GM18870 (cell line): Measurements from ENCODE around the gene BCL2L1.

Experiments used
- ATAC-seq: cut with Tn5 transposase; IDR thresholded peaks from one replicate; pipeline ENCODE4 v1.9.1; 2021; ENCODE audit warnings: moderate library complexity; ENCODE audit not compliant: unreplicated experiment

BCL2L1 gene

DNA sequence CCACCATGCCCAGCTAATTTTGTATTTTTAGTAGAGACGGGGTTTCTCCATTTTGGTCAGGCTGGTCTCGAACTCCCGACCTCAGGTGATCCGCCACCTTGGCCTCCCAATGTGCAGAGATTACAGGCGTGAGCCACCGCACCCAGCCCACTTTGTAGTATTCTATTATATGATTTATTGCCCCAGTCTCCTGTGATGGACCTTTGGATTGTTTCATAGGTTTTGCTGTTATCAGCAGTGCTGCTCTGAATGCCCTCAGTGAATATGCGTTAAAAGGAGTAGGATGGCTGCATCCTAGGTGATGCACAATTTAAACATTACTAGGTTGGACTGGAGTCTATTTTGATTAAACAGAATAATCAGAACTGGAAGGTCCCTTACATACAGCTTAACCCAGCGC lies 107.3 kb downstream of the BCL2L1 start:
- ATAC-seq, result no peak
